Right atrium auricular region (tissue), 2 donors: ENCODE data around the gene ARHGEF10L. TPM values are rescaled to one million over a fixed set of nuclear protein-coding genes. Genes with fewer than 3 reads are reported as not detected.

Source experiments
- DNase-seq: peaks from one replicate; pipeline ENCODE4 v3.0.0-alpha.2; 2019; ENCODE audit warnings: low spot score
- H3K27ac ChIP-seq, 2 donors: fragments of 200-600 bp; sonication (generic); 1 replicate in 1 of 2; 2 replicates in 1 of 2; pipeline ENCODE4 v1.5.1; 2016 to 2019
- H3K27me3 ChIP-seq, 2 donors: fragments of 200-600 bp; sonication (generic); one replicate each; pipeline versions ENCODE4 v1.5.1 to v1.6.0; 2017 to 2019
- H3K36me3 ChIP-seq: fragments of 200-600 bp; sonication (generic); one replicate; pipeline ENCODE4 v1.5.1; 2016
- H3K4me1 ChIP-seq, 2 donors: fragments of 200-600 bp; sonication (generic); one replicate each; pipeline versions ENCODE4 v1.5.1 to v1.6.0; 2017 to 2019
- H3K4me3 ChIP-seq, 2 donors: fragments of 200-600 bp; sonication (generic); 1 replicate in 1 of 2; 2 replicates in 1 of 2; pipeline ENCODE4 v1.5.1; 2017 to 2019; ENCODE audit warnings: mild to moderate bottlenecking in 1 of 2, moderate library complexity in 1 of 2
- H3K9me3 ChIP-seq, 2 donors: fragments of 200-600 bp; sonication (generic); one replicate each; pipeline ENCODE4 v1.5.1; 2019
- total RNA-seq, 2 donors: library from RNA; depleted of rRNA; stranded (reverse); fragments of >200 nt; gene quantifications; one replicate each; pipeline ENCODE4 v1.1.0, GENCODE V29; 2016
- TF ChIP-seq, protein P1 (sequence below), 2 donors: fragments of 200-600 bp; sonication (generic); IDR thresholded peaks; one replicate each; pipeline ENCODE4 v1.5.1; 2019; ENCODE audit warnings: antibody characterized with exemption in 2 of 2

ARHGEF10L gene
- total RNA-seq, 2 donors from 2014 or later = 49.3 to 52.2 TPM

DNA sequence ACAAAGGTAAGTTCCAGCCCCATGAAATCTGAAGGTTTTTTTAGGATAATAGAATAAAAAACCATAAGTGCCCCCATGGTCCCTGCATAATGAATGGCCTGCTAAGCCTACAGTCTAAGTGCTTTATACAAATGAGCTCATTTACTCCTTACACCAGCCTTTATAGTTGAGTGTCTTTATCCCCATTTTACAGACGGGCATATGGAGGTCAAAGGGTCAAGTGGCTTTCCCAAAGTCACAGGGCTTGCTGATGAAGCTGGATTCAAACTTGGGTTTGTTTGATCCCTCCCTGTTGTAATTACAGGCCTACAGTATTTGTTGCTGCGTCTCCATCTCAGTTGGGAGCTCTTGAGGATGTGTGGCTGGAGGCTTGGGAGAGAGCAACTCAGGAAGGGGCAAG lies 28.3 kb upstream of the ARHGEF10L start:
- Histone ChIP-seq H3K36me3 (no peaks in the 10 kb centered on the region), H3K4me1 (no peaks in the 10 kb centered on the region), H3K27me3 (no peaks in the 10 kb centered on the region), H3K9me3 (no peaks in the 10 kb centered on the region), H3K4me3 (no peak overlapping the region), H3K27ac (no peak overlapping the region)
- no peak for DNase-seq
- TF ChIP-seq, protein P1, sequence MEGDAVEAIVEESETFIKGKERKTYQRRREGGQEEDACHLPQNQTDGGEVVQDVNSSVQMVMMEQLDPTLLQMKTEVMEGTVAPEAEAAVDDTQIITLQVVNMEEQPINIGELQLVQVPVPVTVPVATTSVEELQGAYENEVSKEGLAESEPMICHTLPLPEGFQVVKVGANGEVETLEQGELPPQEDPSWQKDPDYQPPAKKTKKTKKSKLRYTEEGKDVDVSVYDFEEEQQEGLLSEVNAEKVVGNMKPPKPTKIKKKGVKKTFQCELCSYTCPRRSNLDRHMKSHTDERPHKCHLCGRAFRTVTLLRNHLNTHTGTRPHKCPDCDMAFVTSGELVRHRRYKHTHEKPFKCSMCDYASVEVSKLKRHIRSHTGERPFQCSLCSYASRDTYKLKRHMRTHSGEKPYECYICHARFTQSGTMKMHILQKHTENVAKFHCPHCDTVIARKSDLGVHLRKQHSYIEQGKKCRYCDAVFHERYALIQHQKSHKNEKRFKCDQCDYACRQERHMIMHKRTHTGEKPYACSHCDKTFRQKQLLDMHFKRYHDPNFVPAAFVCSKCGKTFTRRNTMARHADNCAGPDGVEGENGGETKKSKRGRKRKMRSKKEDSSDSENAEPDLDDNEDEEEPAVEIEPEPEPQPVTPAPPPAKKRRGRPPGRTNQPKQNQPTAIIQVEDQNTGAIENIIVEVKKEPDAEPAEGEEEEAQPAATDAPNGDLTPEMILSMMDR (IDR thresholded peaks at IDR 0.05) = no peak

DNA sequence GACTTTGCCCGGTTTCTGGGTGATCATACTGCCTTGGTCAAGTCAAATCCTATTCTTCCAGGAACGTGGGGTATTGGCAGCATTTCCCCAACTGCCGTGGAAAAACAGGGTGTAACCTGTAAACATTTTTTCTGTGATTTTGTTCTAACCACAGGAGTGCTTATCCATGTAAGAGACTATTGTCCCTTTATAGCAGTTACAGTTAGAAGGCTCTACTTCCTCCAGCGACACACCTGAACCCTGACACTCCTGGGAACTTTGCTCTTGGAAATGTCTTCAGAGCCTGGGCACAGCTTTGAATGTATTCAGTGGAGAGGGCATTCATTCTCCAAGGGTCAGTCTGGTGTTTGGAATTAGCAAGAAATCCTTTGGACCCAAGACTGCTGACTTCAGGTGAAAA lies 26.4 kb upstream of the ARHGEF10L start:
- no peak overlapping the region for H3K4me3 ChIP-seq
- TF ChIP-seq, protein P1 (IDR thresholded peaks at IDR 0.05) = no peak
- no peak overlapping the region for H3K27ac ChIP-seq
- H3K36me3 ChIP-seq = no peaks in the 10 kb centered on the region
- H3K27me3 ChIP-seq = no peaks in the 10 kb centered on the region
- H3K4me1 ChIP-seq = no peaks in the 10 kb centered on the region
- H3K9me3 ChIP-seq = no peaks in the 10 kb centered on the region
- no peak for DNase-seq

GRCh38 chr1:17514776-17515175 lies 24.7 kb upstream of the ARHGEF10L start:
- Histone ChIP-seq H3K36me3 (no peaks in the 10 kb centered on the region), H3K27me3 (no peaks in the 10 kb centered on the region), H3K4me3 (no peak overlapping the region), H3K4me1 (no peaks in the 10 kb centered on the region), H3K27ac (no peak overlapping the region), H3K9me3 (no peaks in the 10 kb centered on the region)
- no peak for DNase-seq
- TF ChIP-seq, protein P1 (IDR thresholded peaks at IDR 0.05) = no peak

GRCh38 chr1:17515902-17516301 lies 23.6 kb upstream of the ARHGEF10L start:
- Histone ChIP-seq H3K27me3 (no peaks in the 10 kb centered on the region), H3K4me1 (no peaks in the 10 kb centered on the region), H3K36me3 (no peaks in the 10 kb centered on the region), H3K27ac (no peak overlapping the region), H3K9me3 (no peaks in the 10 kb centered on the region), H3K4me3 (no peak overlapping the region)
- no peak for DNase-seq
- TF ChIP-seq, protein P1 (IDR thresholded peaks at IDR 0.05) = no peak

DNA sequence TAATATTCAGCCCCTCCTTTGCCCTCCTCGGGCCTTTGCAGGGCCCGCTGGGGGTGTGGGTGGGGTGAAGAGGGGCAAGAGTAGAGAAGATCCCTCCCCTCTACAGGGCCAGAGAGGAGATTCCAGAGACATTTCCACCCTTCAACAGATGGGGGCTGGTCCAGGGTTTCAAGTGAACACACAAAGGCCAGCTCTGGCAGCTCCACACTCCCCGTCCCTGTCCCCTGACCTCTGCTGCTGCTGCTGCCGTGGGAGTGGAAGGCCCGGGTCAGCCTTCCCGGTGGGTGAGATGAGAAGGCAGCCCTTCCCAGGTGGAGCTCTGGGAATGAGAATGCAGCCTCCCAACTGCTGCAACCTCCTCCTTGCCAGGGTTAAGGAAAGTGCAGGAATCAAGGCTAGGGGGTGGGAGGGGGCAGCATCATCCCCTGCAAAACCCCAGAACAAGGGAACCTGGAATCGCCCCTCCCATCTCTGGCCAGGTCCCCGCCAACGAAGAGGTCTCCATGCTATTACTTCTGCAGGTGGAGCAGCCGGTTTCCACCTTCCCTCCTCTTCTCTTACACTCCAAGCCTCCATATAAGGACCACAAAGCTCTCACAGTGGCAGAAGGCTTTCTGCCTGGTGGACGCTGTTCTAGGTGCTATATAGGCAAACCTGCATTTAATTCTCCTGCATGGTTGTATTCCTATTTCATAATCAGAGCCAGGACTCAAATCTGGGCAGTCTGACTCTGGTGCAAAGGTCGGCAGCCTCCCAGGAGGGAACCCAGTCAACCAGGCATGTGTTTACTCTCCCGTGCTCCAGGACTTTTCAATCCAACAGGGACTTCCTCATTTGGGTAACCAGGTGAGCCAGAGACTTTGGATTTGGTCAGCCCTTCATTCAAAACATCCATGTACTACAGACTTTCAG lies 22.9 kb upstream of the ARHGEF10L start:
- Histone ChIP-seq H3K9me3 (no peaks in the 10 kb centered on the region), H3K27ac (no peak overlapping the region), H3K4me1 (no peaks in the 10 kb centered on the region), H3K4me3 (no peak overlapping the region), H3K27me3 (no peaks in the 10 kb centered on the region), H3K36me3 (no peaks in the 10 kb centered on the region)
- TF ChIP-seq, protein P1 (IDR thresholded peaks at IDR 0.05) = no peak
- DNase-seq = no peak
